ENCODE results near the gene IL27RA. TPM values are rescaled to one million over a fixed set of nuclear protein-coding genes. Genes with fewer than 3 reads are reported as not detected.
A peak's percentile ranks its signal among the peaks of the same experiment; 100 is the strongest.

Gene IL27RA
- total and polyA plus RNA-seq, 2 donors (not counting 1 experiment from before 2014, with no cell fraction given) = 36.2 to 38.6 TPM

DNA sequence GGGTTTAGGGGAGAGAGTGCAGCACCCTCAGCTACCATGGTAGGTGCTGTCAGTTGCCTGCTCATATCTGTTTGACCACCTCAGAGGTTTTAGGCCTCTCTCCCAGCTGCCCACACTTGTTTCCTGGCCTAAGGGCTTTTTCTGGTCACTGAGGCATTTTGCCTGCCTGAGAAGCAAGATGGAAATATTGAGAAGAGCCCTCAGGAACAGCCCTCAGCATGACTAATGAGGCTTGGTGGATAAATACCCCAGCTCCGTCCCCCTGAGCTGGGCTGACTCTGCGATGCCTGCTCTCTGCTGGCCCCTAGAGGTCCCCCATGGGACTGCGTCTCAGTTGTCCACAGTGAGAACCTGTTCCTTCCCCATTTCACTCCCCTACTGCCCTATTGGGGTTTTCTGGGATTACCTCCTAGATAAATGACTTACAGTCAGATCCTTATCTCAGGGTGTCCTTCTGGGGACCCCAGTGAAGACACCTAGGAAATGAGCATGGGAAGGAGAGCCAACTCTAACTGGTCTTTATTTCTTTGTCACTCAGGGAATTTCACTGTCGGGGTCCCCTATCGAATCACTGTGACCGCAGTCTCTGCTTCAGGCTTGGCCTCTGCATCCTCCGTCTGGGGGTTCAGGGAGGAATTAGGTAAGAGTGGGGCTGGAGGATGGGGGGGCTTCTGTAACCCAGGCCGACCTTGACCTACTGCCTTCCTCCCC lies 17.0 kb downstream of the IL27RA start:
- Histone ChIP-seq H3K9ac (ENCODE audit: low read length) (no peak overlapping the region), H3K27me3 (replicated peaks in 1 of 4; ENCODE audit: control extremely low read depth in 1 of 4, control insufficient read depth in 3 of 4, insufficient read depth in 4 of 4, low read length in 3 of 4) (no peaks in the 10 kb centered on the region), H4K20me1 (ENCODE audit: control insufficient read depth, insufficient read depth, low read length, poor library complexity, severe bottlenecking) (peaks cover 20% of the 10 kb centered on the region), H3K36me3 (replicated peaks in 1 of 2; ENCODE audit: control extremely low read depth in 1 of 2, control insufficient read depth in 1 of 2, extremely low read depth in 1 of 2, insufficient read depth in 2 of 2, low read length in 1 of 2) (peaks cover 9 to 56% of the 10 kb centered on the region in 2 experiments), H2AFZ (ENCODE audit: insufficient read depth, low read depth, low read length, poor library complexity, severe bottlenecking) (no peak overlapping the region), H3K4me2 (replicated peaks; ENCODE audit: low read depth, low read length, poor library complexity, severe bottlenecking) (no peak overlapping the region), H3K27ac (ENCODE audit: low read length in 2 of 2) (no peak overlapping the region), H3K4me1 (ENCODE audit: control insufficient read depth in 2 of 2, insufficient read depth in 2 of 2, low read length in 2 of 2) (no peaks in the 10 kb centered on the region), H3K4me3 (ENCODE audit: control extremely low read depth in 1 of 5, extremely low read depth in 1 of 5, insufficient read depth in 1 of 5, low read depth in 2 of 5, low read length in 4 of 5) (no peak overlapping the region), H3K79me2 (ENCODE audit: control insufficient read depth, insufficient read depth, low read length) (no peaks in the 10 kb centered on the region), H3K9me3 (ENCODE audit: control extremely low read depth in 1 of 3, control insufficient read depth in 2 of 3, insufficient read depth in 1 of 3, low read length in 2 of 3) (peaks cover 0 to 9% (median 2%) of the 10 kb centered on the region in 3 donors)
- CTCF ChIA-PET = interaction anchor here (0.6 to 3.0 kb wide), 41 partner anchors 7 to 933 kb away, joined by 3 to 29 read pairs (median 4); partner anchors contain the start of genes IL27RA and MISP3
- H3K27me3 Mint-ChIP-seq = no peaks in the 10 kb centered on the region
- POLR2A ChIA-PET = interaction anchor here (0.5 to 0.7 kb wide), 2 partner anchors 24 to 260 kb away, joined by 3 to 5 read pairs; partner anchors contain the start of gene MISP3
- H3K9me3 Mint-ChIP-seq (ENCODE audit: insufficient read depth) = no peaks in the 10 kb centered on the region
- ATAC-seq (ENCODE audit: low read depth) (peak; percentile 92), DNase-seq (peak; percentile 80)
- no peak for TF ChIP-seq EZH2 (IDR thresholded peaks at IDR 0.05; ENCODE audit: borderline replicate concordance, insufficient read depth, low read depth, low read length, poor library complexity, severe bottlenecking)
- TF ChIP-seq, protein P1, sequence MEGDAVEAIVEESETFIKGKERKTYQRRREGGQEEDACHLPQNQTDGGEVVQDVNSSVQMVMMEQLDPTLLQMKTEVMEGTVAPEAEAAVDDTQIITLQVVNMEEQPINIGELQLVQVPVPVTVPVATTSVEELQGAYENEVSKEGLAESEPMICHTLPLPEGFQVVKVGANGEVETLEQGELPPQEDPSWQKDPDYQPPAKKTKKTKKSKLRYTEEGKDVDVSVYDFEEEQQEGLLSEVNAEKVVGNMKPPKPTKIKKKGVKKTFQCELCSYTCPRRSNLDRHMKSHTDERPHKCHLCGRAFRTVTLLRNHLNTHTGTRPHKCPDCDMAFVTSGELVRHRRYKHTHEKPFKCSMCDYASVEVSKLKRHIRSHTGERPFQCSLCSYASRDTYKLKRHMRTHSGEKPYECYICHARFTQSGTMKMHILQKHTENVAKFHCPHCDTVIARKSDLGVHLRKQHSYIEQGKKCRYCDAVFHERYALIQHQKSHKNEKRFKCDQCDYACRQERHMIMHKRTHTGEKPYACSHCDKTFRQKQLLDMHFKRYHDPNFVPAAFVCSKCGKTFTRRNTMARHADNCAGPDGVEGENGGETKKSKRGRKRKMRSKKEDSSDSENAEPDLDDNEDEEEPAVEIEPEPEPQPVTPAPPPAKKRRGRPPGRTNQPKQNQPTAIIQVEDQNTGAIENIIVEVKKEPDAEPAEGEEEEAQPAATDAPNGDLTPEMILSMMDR (IDR thresholded peaks at IDR 0.05) = peak; percentile 95
- intact Hi-C loops (cut with micrococcal nuclease) = loop anchor here (1.0 kb wide), 1 partner anchor 142 kb away; the partner anchor contains the start of genes BRME1 and CC2D1A
- H3K4me3 Mint-ChIP-seq = no peak overlapping the region
- no peak overlapping the region for H3K27ac Mint-ChIP-seq
- H3K4me1 Mint-ChIP-seq = no peaks in the 10 kb centered on the region
- WGBS (ENCODE audit: insufficient coverage) = 84% methylated on average over 3 of the region's 8 CpGs

DNA sequence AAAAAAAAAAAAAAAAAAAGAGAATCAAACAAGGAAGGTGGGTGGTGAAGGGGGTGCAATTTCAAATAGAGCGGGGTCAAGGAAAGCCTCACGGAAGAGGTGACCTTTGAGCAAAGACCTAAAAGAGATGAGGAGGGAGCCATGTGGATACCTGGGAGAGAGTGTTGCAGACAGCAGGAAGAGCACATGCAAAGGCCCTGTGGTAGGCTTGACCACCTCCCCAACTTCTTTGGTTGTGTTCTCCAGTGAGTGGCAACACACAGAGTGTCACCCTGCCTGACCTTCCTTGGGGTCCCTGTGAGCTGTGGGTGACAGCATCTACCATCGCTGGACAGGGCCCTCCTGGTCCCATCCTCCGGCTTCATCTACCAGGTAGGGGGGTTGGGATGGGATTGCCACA lies 18.9 kb downstream of the IL27RA start:
- DNase-seq (no peak), ATAC-seq (ENCODE audit: low read depth) (no peak)
- CTCF ChIA-PET = interaction anchor here (0.7 to 1.1 kb wide), 2 partner anchors 18 to 1298 kb away, joined by 4 read pairs; no protein-coding TSS in a partner anchor
- Mint-ChIP-seq H3K4me1 (no peaks in the 10 kb centered on the region), H3K27me3 (no peaks in the 10 kb centered on the region), H3K9me3 (ENCODE audit: insufficient read depth) (no peaks in the 10 kb centered on the region), H3K27ac (no peak overlapping the region), H3K4me3 (no peak overlapping the region)
- Histone ChIP-seq H3K27ac (ENCODE audit: low read length in 2 of 2) (no peak overlapping the region), H2AFZ (ENCODE audit: insufficient read depth, low read depth, low read length, poor library complexity, severe bottlenecking) (no peak overlapping the region), H3K27me3 (replicated peaks in 1 of 4; ENCODE audit: control extremely low read depth in 1 of 4, control insufficient read depth in 3 of 4, insufficient read depth in 4 of 4, low read length in 3 of 4) (no peaks in the 10 kb centered on the region), H3K36me3 (replicated peaks in 1 of 2; ENCODE audit: control extremely low read depth in 1 of 2, control insufficient read depth in 1 of 2, extremely low read depth in 1 of 2, insufficient read depth in 2 of 2, low read length in 1 of 2) (peaks cover 9 to 47% of the 10 kb centered on the region in 2 experiments), H4K20me1 (ENCODE audit: control insufficient read depth, insufficient read depth, low read length, poor library complexity, severe bottlenecking) (peaks cover 20% of the 10 kb centered on the region), H3K4me2 (replicated peaks; ENCODE audit: low read depth, low read length, poor library complexity, severe bottlenecking) (no peak overlapping the region), H3K4me3 (ENCODE audit: control extremely low read depth in 1 of 5, extremely low read depth in 1 of 5, insufficient read depth in 1 of 5, low read depth in 2 of 5, low read length in 4 of 5) (no peak overlapping the region), H3K9ac (ENCODE audit: low read length) (no peak overlapping the region), H3K9me3 (ENCODE audit: control extremely low read depth in 1 of 3, control insufficient read depth in 2 of 3, insufficient read depth in 1 of 3, low read length in 2 of 3) (peaks cover 0 to 11% (median 2%) of the 10 kb centered on the region in 3 donors), H3K4me1 (ENCODE audit: control insufficient read depth in 2 of 2, insufficient read depth in 2 of 2, low read length in 2 of 2) (no peaks in the 10 kb centered on the region), H3K79me2 (ENCODE audit: control insufficient read depth, insufficient read depth, low read length) (no peaks in the 10 kb centered on the region)
- intact Hi-C loops (cut with micrococcal nuclease) = no loop called here
- TF ChIP-seq, protein P1 (IDR thresholded peaks at IDR 0.05) = no peak
- no peak for TF ChIP-seq EZH2 (IDR thresholded peaks at IDR 0.05; ENCODE audit: borderline replicate concordance, insufficient read depth, low read depth, low read length, poor library complexity, severe bottlenecking)
- POLR2A ChIA-PET = interaction anchor here (0.7 kb wide), 1 partner anchor 168 kb away, joined by 9 read pairs; no protein-coding TSS in a partner anchor
- 100% methylated on average over 4 of the region's 4 CpGs for WGBS (ENCODE audit: insufficient coverage)
